HUDEP-2 (cell line): Measurements from ENCODE around the gene TPD52L1.

Experiments used
- DNase-seq, 76 experiments: peaks; one replicate each; lab custom pipeline; 2025; ENCODE audit not compliant: unreplicated experiment in 76 of 76; lab: John Stamatoyannopoulos, UW

Gene TPD52L1

GRCh38 chr6:125205931-125206330 lies 52.4 kb downstream of the TPD52L1 start:
- DNase-seq: no peak

GRCh38 chr6:125206389-125206788 lies 52.8 kb downstream of the TPD52L1 start:
- no peak for DNase-seq

GRCh38 chr6:125207956-125208355 lies 54.4 kb downstream of the TPD52L1 start:
- no peak for DNase-seq

GRCh38 chr6:125208625-125209249 lies 55.2 kb downstream of the TPD52L1 start:
- no peak for DNase-seq

- no peak for DNase-seq
Observed at GRCh38 chr6:125210667-125211066, 57.1 kb downstream of the TPD52L1 start.

- no peak for DNase-seq
Observed at GRCh38 chr6:125211352-125211751, 57.8 kb downstream of the TPD52L1 start.

GRCh38 chr6:125212377-125212776 lies 58.8 kb downstream of the TPD52L1 start:
- DNase-seq: no peak

GRCh38 chr6:125213939-125214338 lies 60.4 kb downstream of the TPD52L1 start:
- no peak for DNase-seq

- DNase-seq: no peak
Observed at GRCh38 chr6:125215252-125215819, 61.8 kb downstream of the TPD52L1 start.

- no peak for DNase-seq
Observed at GRCh38 chr6:125216015-125216414, 62.4 kb downstream of the TPD52L1 start.

- no peak for DNase-seq
Observed at GRCh38 chr6:125217369-125217768, 63.8 kb downstream of the TPD52L1 start.

- no peak for DNase-seq
Observed at GRCh38 chr6:125217992-125218391, 64.4 kb downstream of the TPD52L1 start.

- DNase-seq: no peak
Observed at GRCh38 chr6:125219361-125219895, 65.9 kb downstream of the TPD52L1 start.

- no peak for DNase-seq
Observed at GRCh38 chr6:125220712-125221111, 67.1 kb downstream of the TPD52L1 start.

- DNase-seq: no peak
Observed at GRCh38 chr6:125222531-125223455, 69.2 kb downstream of the TPD52L1 start.

- DNase-seq: no peak
Observed at GRCh38 chr6:125224231-125224861, 70.8 kb downstream of the TPD52L1 start.

GRCh38 chr6:125227244-125227643 lies 73.7 kb downstream of the TPD52L1 start:
- no peak for DNase-seq

GRCh38 chr6:125228981-125229479 lies 75.5 kb downstream of the TPD52L1 start:
- DNase-seq: no peak

- no peak for DNase-seq
Observed at GRCh38 chr6:125230674-125231073, 77.1 kb downstream of the TPD52L1 start.

- DNase-seq: no peak
Observed at GRCh38 chr6:125231133-125231532, 77.6 kb downstream of the TPD52L1 start.
